Right renal cortex interstitium (tissue), 3 donors: Measurements from ENCODE around the gene GPC6. TPM values are rescaled to one million over a fixed set of nuclear protein-coding genes. Genes with fewer than 3 reads are reported as not detected.

Experiments used
- DNase-seq, 3 donors: peaks; one replicate each; pipeline ENCODE4 v3.0.0-alpha.2; 2013; ENCODE audit warnings: low read depth in 3 of 3, low spot score in 2 of 3
- polyA plus RNA-seq, 3 donors: library from polyadenylated mRNA; unstranded; fragments of 120-200 nt; gene quantifications; one replicate each; pipeline ENCODE4 v1.2.1, GENCODE V29; 2013; ENCODE audit not compliant: insufficient read length in 3 of 3

GPC6 gene
- polyA plus RNA-seq, 3 donors = 56.7 to 71.0 (median 65.8) TPM

GRCh38 chr13:94303644-94304174 is 1077.1 kb downstream of the GPC6 start:
- no peak for DNase-seq

DNA sequence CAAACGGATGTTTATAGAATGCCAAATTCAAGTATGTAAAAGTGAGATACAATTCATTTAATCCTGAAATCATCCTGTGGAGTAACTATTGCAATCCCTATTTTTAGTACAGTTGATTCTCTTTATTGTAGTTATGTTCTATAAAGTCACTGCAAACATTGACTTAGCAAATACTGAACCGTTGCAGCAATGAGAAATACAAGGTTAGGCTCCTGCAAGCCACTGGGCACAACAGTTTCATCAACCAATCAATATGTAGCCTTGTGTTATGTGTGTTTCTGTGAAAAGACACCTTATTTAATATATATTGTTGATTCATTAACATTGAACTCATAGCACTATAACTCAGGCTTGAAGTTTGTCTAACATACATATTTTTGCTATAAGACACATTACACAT is 1078.4 kb downstream of the GPC6 start:
- no peak for DNase-seq

- DNase-seq = no peak
These were observed 1078.9 kb downstream of the GPC6 start for GRCh38 chr13:94305463-94305862.

GRCh38 chr13:94305934-94306333 is 1079.3 kb downstream of the GPC6 start:
- no peak for DNase-seq

DNA sequence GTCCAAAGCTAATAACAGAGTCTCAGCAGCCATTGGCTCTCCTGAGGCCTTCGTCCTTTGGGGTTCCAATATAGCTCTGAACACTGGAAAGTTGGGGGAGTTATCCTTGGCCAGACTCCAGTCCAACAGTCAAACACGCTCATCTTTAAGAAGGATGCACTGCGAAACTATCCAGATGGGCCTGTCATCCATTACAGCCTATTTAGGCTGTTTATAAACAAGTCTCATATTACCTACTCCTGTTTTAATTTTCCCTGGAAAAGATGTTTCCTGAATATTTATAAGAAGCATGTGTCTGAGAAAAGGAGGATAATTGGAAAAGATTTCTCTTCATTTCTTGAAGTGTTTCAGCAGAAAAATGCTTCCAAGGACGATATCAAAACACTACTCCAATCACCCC is 1082.2 kb downstream of the GPC6 start:
- no peak for DNase-seq

- no peak for DNase-seq
These were observed 1083.0 kb downstream of the GPC6 start for GRCh38 chr13:94309576-94309975.

- DNase-seq = no peak
These were observed 1083.6 kb downstream of the GPC6 start for GRCh38 chr13:94309997-94310855.

GRCh38 chr13:94311893-94312292 is 1085.3 kb downstream of the GPC6 start:
- DNase-seq = no peak

GRCh38 chr13:94312511-94313216 is 1086.1 kb downstream of the GPC6 start:
- no peak for DNase-seq

GRCh38 chr13:94313321-94313910 is 1086.8 kb downstream of the GPC6 start:
- no peak for DNase-seq

DNA sequence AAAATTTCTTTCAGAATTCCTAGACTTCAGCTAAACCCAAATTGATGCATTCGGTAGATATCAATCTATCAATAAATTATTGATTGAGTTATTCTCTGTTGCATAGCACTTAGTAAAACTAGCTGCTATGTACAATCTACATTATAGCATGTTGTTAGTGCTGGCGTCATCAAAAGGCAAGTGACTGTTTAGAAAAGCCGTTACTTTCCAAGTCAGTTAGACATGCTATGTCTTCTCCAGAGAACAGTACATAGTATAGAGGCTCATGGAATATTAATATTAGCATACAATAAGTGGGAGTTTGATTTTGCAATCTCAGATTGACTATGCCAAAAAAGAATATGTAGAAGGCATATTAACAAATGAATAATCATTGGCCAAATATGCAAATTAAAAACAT is 1087.3 kb downstream of the GPC6 start:
- no peak for DNase-seq

- no peak for DNase-seq
These were observed 1088.6 kb downstream of the GPC6 start for GRCh38 chr13:94315188-94315587.

GRCh38 chr13:94317063-94317491 is 1090.5 kb downstream of the GPC6 start:
- DNase-seq = no peak

DNA sequence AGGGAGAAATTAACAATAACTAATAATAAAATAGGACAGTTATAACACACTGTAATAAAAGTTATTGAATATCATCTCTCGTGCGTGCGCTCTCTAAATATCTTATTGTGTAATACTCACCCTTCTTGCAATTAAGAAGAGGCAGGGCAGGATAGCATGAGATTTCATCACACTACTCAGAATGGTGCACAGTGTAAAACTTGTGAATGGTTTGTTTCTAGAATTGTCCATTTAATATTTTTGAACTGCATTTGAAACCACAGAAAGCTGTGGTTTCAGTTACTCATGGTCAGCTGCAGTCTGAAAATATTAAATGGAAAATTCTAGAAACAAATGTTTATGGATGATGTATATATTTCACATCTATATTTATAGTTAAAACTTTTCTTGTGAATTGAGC is 1091.8 kb downstream of the GPC6 start:
- DNase-seq = no peak

DNA sequence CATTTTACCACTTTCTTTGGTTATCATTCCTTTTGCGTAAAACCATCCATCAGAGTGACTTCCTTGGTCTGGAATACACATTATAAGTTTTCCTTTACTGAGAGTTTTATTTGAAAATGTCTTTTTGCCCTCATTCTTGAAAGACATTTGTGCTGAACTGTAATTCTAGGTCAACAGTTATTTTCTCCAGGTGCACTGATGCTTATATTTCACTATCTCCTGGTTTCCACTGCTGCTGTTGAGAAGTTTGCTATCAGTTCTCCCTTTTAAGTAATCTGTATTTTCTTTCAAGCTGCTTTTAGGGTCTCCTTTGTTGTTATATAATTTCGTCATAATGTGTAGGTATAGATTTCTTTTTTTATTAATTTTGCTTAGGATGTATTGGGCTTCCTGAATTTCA is 1092.9 kb downstream of the GPC6 start:
- no peak for DNase-seq

DNA sequence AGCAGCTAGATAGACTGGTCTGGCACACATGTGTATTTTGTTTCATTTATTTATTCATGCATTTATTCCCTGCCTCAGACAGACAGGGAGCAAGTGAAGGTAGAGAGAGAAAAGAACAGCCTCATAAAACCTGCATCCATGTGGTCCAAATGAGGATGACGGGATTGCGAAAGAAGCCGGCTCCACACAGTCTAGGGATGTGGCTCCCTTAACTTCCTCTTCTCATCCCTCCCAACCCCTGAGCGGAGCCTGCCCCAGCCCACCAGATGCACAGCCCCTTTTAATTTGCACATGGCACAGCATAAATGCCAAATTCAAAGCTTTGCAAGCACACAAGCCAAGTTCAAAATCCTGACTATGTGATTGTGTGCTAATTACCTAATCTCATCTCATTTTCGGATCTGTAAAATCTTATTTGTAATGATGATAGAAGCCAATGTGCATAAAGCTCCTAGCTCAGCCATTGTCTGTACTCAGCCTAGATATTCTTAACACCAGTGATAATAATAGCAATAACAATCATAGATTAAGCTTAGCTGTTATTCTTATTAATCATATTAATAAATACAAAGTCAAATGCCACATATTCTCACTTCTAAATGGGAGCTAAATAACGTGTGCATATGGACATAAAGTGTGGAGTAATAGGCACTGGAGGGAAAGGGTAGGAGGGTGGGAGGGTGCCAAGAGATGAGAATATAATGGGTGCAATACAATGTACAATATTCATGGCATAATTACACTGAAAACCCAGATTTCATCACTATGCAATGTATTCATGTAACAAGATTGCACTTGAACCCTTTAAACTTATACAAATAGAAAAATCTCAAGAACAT is 1096.5 kb downstream of the GPC6 start:
- DNase-seq = no peak

DNA sequence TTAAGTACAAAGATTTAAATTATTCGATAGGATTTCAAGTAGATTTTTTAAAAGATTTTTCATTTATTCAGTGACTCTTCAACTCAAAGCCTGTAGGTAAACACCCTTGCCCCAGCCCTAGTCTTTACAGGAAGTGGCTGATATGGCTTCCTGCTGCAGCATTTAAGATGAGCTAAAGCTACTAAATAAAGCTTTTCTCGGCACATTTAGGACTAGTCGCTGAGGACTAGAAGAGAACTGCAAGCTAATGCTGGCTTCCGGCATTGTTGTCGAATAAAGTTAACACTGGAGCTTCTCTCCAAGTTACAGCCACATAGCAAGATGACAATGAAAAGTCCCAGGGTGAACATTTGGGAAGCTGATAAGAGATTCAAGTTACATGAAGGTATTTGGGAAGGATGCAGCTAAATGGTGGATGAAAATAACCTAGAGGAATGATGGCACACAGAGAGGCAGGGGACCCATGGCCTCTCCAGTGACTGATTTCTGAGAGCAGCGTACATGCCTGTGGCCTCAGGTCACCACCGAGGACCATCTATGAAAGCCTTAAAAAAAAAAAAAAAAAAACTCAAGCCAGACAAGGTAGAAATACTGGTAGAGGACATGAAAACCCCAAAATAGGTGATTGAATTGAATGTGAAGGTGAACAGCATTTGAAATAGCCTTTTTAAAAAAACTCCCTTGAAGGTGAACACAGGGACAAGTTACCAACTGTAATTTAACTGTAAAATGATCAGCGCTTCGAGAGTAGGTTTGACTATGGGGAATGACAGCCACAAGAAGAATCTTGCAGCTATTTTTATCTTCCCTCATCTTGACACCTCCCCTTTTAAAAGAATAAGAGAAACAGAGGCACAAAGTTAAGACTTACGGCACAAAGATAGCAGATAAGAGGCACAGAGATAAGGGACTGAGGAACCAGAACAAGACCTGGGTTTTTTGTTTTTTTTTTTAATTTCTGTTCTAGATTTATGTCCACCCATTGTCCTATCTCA is 1097.5 kb downstream of the GPC6 start:
- DNase-seq = no peak

- no peak for DNase-seq
These were observed 1098.3 kb downstream of the GPC6 start for GRCh38 chr13:94324767-94325540.

GRCh38 chr13:94325650-94326049 is 1099.0 kb downstream of the GPC6 start:
- DNase-seq = no peak
